Epithelial cell of prostate (primary cell): ENCODE measurements around the gene TIGD4.
"Not testable (repeated sequence)": the region's sequence is repeated elsewhere in the genome, so short reads cannot be mapped to it uniquely, and the experiment has no call there.

ENCODE experiments used
- DNase-seq: peaks from one replicate; pipeline ENCODE4 v3.0.0-alpha.2; 2011; ENCODE audit warnings: low read depth, low spot score
- H3K27ac ChIP-seq: fragments of 450-650 bp; 2 replicates; pipeline ENCODE4 v1.5.1; 2017; ENCODE audit warnings: mild to moderate bottlenecking

The TIGD4 gene

DNA sequence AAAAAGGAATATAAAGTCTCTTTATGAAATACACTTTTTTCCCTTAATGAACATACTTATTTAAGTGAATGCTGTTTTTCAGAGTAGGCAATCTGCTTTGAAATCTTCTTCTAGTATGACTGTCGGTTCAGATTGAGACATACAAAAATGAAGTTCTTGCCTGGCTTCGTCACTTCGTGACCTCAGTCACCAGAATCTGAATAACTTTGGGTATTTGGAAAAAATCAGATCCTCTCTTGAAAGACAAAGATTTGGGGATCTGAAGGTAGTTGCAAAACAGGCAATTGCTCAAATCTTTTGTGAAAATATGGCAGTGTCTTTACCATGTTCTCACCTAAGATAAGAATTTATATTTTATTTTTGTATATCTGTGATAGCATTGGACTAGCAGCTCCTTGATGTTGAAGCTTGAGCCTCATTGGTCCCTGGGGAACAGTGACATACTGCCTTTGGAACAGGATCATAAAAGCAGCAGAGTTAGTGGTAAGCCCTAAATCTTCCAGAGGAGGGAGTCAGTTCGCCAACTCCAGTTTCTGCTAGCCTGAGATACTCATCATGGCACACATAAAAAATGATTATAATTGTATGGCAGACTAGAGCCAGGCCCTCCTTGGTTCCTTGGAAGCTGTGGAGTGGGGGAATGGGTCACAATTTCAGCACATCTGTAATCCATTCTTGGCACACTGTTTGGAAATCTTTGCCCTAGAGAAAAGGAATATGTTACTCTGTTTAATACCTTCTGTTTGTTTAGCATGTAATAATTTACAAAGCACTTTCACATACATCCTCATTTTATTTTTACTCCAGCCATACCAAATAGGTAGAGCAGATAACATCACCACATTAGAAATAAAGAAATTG is 5.2 kb upstream of the TIGD4 start:
- DNase-seq: no peak
- H3K27ac ChIP-seq: no peak overlapping the region

DNA sequence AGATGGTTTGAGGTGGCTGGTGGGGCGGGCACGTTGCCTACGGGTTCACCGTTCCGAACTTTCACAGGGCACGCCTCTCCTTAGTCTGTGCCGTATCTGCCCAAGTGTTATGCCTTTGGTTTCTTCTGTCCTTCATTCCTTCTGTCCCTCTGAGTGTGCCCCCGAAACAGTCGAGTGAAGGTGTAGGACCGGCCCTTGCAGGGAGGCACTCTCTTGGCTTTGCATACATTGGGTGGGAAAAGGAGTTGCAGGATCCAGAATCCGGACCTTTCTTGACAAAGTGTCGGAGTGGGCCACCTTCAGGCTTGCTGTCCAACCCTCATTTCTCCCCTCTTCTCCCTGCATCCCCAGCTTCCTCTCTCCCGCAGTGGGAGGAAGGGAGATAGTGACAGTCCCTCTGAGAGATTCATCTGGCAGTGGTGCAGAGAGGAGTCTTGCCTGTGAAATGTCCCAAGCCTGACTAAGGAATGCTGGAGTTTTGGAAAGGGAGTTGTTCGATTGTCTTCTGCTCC is 793 bp upstream of the TIGD4 start:
- peak overlapping the region; percentile 87 for H3K27ac ChIP-seq
- DNase-seq: no peak

DNA sequence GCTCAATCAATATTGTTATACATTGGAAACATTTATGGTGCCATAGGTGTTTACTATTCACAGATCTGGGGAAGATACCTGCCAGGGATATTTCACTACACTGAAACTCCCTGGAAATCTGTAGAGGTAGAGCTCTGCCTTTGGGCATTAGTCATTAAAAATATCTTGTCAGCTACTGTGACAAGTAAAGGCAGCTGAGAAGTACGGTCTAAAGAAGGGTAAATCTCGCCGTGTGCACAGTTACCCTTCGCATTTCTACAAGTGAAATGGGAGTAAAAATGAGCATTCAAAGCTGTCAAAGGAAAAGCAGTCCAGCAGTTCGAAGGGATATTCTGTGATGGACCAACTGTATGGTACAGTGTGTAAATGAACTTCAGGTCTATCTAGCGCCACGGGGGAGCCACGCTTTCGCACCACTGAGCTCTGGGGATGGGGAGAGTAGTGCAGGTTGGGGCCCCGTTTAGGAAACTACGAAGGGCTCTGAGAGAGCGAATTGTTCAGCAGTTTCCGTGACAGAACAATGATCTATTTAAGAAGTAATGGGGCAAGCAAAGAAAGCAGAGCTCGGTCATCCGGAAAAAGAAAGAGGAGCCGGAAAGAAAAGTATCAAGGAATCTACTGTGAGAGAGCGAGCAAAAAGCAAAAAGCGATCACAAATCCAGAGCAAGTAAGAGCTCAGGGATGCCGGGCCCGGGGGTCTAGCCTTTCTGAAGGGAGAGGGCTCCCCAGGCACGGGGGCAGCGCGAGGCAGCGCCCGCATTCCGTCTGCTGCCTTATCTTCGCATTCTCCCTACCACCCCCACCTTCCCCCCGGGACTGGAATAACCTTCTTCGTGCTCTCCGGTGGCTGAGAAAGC is 646 bp downstream of the TIGD4 start:
- no peak for DNase-seq
- peak overlapping the region; percentile 87 for H3K27ac ChIP-seq

DNA sequence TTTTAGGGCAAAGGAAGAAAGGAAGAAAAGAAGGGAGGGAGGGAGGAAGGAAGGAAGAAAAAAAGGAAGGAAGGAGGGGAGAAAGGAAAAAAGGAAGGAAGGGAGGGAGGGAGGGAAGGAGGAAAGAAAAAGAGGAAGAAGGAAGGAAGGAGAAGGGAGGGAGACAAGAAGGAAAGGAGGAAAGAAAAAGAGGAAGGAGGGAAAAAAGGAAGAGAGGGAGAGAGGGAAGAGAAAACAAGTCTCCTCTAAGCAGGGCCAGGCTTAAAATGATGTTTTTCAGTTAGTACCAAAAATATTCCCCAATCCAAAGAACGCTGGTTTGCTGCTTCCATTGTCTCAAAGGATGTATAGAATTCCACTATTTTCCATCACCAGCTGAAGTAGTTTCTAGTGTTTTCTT is 2.0 kb downstream of the TIGD4 start:
- DNase-seq: no peak

DNA sequence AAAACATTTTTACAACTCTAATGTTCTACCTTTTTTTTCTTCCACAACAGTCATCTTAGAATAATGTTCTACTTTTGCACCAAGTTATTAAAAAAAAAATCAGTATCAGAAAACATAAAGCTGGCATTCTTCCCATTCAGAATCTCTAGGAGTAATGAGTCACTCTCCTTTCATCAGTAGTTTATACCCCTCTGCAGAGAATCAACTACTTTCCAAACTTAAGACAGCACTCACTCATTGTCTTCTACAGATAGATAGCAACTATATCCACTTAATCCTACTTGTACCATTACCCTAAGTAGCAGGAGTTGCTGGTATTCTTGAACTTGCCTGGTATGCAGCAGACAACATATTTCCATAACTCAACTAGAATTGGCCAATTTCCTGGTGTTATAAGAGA is 3.2 kb downstream of the TIGD4 start:
- no peak overlapping the region for H3K27ac ChIP-seq
- DNase-seq: no peak

More for the DNA sequence above, 2.0 kb downstream of the TIGD4 start:
- no peak overlapping the region for H3K27ac ChIP-seq

DNA sequence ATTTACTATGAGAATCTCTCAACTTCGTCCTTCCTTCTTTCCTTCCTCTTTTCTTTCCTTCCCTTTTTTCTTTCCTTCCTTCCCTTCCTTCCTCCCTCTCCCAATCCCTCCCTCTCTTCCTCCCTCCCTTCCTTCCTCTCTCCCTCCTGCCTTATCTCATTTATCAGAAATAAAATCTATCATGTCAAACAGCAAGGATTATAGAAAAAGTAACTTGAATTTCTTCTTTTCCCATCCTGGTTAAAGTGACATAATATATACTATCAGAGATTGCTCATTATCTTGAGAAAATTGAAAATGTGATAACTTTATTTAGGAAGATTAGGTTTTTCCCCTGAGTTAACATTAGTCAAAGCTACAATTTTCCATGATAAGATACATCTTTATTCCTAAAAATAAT is 5.6 kb downstream of the TIGD4 start:
- H3K27ac ChIP-seq: no peak overlapping the region
- no peak for DNase-seq

DNA sequence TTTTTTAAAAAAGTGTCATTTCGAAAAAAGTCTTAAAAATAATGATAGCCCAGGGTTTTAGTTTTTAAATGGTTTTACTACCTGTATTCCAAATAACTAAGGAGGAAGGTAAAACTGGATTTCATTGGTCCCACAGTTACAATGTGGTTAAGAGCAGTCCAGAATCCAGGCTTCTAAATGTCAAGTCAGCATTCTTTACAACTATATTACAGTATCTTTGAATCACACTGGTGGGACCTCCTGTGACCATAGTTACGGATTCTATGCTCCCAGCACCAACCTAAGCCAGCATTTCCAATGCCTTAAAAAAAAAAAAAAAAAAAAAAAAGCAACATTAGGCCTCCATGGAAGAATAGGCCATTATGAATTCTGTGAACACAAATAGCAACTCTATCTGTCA is 6.2 kb downstream of the TIGD4 start:
- no peak overlapping the region for H3K27ac ChIP-seq
- no peak for DNase-seq

DNA sequence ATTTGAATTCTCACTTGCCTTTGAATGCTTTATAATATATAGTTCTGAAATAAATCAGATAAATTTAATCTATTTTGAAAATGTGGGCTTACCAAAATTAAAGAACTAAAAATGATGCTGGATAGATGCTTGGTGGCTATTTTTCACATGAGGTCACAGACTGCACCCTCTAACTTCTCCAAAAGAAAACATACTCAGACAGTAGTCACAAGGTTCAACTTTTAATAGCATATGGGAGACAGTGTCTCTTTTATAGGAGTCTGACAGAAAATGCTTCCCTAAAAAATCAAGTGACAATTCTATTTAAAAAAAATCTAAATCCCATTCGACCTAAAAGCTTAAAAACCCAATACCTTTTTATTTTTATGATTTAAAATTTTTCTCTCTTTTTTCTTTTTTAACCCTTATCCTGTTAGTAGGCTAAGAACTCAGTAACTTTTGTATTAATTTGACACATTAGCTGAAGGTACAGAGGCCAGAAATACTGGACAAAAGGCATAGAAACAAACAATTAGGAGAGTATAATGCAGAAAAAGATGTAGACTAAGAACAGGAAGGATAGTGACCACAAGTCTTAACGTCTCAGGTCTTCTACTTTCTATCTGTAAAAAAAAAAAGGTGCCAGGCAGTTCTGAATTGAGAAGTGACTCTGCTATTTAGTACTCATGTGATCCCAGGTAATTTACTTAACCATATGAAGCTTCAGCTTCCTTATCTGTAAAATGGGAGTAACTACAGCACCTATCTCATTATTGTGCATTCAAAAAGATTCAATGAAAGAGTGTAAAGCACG is 7.6 kb downstream of the TIGD4 start:
- H3K27ac ChIP-seq: no peak overlapping the region
- no peak for DNase-seq

DNA sequence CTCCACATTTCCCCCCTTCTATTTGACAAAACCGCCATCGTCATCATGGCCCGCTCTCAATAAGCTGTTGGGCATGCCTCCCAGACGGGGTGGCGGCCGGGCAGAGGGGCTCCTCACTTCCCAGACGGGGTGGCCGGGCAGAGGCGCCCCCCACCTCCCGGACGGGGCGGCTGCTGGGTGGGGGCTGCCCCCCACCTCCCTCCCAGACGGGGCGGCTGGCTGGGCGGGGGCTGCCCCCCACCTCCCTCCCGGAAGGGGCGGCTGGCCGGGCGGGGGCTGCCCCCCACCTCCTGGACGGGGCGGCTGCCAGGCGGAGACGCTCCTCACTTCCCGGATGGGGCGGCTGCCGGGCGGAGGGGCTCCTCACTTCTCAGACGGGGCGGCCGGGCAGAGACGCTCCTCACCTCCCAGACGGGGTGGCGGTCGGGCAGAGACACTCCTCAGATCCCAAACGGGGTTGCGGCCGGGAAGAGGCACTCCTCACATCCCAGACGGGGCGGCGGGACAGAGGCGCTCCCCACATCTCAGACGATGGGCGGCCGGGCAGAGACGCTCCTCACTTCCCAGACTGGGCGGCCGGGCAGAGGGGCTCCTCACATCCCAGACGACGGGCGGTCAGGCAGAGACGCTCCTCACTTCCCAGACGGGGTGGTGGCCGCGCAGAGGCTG is 14.3 kb downstream of the TIGD4 start:
- not testable (repeated sequence) for DNase-seq

DNA sequence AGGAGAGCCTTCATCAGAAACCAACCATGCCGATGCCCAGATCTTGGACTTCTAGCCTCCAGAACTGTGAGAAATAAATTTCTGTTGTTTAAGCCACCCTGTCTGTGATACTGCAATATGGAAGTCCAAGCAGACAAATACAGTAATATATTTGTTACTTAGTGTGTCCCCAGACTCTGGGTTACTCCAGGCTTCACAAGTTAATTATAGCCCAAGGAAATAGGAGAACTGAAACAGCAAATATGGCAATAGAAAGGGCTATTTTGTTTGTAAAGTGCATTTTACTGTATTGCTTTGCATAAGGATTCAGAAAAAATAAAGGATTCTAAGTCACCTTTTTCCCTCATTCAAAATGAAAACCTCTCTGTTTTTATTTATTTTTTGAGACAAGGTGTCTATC is 15.7 kb downstream of the TIGD4 start:
- no peak overlapping the region for H3K27ac ChIP-seq
- DNase-seq: no peak

More for the DNA sequence above, 14.3 kb downstream of the TIGD4 start:
- not testable (repeated sequence) for H3K27ac ChIP-seq

DNA sequence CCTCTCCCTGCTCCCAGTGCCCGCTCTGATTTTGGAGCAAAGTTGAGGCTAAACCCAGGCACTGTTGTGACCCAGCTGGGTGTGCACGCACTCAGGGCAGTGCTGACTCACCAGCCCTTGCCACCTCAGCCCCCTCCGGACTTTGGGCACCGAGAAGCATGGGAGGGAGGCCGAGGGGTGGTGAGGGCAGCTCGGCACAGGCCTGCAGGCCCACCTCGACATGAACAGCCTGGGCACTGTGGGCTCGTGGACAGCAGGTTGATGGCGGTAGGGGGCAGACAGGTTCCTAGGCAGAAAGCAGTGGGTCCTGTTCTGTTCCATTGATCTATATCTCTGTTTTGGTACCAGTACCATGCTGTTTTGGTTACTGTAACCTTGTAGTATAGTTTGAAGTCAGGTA is 30.9 kb downstream of the TIGD4 start:
- DNase-seq: no peak
- no peak overlapping the region for H3K27ac ChIP-seq

DNA sequence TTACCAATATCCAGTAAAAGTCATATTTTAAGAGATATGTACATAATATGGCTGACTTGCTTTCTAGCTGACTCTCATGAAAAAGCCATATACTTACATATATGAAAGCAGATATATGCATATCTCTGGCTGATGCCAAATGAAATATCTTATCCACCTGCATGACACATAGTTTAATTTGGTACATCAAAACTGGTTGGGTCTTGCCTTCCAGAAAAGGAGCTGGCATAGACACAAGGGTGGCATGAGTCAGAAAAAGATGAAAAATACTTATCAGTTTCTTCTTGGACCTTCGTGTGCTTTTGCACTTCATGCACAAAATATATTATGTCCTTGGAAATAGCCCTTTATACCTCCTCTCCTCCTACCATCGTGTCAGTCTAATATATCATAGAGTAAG is 32.1 kb downstream of the TIGD4 start:
- H3K27ac ChIP-seq: no peak overlapping the region
- no peak for DNase-seq

DNA sequence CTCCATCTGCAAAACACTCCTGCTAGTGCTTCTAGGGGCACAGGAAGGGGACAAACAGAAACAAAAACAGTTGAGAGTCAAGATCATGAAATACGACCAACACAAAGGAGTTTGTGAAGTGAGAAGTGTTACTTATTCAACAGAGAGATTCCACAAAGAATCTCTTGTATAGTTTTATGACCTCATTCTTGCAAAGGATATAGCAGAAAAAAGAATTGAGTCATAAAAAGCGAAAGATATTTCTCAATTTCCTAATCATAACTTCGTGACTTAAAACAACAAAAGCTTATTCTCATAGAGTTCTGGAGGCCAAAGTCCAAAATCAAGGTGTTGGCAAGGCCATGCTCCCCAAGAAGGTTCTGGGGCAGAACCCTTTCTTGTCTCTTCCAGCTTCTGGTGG is 40.7 kb downstream of the TIGD4 start:
- no peak for DNase-seq
- no peak overlapping the region for H3K27ac ChIP-seq

DNA sequence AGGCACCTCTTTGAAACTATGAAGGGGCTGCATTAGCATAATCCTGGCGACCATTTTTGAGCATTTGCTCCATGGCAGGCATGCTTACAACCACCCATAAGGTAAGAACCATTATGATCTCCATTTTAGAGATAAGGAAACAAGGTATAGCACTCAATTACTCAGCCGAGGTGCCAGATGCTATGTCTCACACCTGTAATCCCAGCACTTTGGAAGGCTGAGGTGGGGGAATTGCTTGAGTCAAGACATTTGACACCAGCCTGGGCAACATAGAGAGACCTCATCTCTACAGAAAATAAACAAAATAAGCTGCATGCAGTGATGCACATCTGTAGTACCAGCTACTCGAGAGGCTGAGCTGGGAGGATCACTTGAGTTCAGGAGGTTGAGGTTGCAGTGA is 43.6 kb downstream of the TIGD4 start:
- no peak overlapping the region for H3K27ac ChIP-seq
- no peak for DNase-seq

DNA sequence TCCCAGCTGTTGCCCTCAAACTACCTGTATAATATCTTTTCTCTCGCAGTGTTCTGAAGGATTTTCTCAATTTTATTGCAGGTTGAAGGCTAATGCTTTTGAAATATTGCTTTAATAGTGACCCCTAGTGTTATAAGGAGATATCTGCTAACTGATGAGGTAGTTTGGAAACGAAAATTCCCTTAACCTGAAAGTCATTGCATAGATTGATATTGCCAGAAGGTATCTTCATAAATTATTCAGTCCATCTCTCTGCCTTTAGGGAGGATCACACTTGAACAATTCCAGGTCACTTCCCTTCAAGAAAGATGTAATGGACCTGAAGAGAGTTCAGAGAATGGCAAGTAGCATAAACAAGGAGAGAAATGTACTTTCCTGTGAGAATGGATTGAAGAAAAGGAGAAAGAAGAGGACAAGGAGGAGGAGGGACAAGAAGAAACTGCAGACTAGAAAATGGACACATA is 44.1 kb downstream of the TIGD4 start:
- DNase-seq: no peak
- H3K27ac ChIP-seq: no peak overlapping the region

DNA sequence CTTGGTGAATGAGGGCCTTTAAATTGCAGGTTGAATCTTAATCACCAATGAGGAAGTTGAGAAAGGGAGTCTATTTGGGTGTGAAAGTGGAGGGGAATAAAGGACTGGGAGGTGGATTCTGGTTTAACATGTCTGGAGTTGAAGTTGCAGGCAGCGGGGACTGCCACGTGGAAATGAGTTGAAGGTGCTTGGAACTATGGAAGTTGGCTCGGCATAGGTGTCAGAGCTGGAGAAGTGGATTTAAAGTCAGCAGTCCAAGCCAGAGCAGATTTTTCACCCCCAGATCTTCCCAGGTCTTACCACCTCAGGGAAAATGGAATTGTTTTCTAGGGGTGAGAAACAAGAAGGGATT is 44.9 kb downstream of the TIGD4 start:
- no peak for DNase-seq
- no peak overlapping the region for H3K27ac ChIP-seq

DNA sequence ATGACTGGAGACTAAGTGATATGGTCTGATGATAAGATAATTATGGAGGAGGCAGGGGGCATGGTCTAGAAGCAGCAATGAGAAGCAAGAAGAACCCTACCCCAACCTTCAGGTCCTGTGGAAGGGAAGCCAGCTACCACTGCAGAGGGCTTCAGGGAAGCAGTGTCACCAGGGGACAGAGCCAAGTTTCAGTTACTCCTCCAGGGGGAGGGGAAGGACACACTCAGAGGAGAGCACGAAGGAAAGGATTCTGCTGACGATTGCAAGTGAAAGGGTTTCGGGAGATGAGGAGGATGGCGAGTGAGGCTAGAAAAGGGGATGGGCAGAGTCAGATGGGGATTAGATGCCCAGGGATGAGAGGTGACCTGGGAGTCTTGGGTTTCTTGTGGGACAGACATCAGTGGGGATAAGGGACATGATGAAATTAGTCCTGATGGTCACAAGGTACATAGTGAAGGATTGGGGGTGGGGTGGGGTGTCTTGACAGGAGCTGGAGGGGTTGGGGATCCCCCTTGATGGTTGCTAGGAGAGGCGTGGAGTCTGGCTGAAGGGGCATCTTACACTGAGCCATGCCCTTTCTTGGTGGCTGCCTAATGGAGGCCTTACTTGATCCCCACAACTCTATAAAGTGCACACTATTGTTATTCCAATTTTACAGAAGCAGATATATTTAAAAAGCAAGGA is 45.4 kb downstream of the TIGD4 start:
- DNase-seq: no peak
- H3K27ac ChIP-seq: no peak overlapping the region

DNA sequence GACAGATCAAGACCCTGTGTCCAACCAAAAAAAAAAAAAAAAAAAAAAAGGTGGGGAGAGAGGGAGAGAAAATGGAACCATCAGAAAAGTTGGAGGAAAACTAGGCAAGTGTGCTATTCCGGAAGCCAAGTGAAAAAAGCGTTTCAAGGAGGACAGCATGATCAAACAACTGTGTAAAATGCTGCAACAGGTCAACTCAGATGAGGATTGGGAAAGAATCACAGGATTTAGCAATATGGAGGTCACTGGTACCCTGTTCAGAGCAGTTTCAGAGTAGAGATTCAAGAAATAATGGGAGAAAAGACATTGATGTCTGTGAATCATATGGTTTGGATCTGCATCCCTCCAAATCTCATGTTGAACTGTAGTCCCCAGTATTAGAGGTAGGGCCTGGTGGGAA is 47.5 kb downstream of the TIGD4 start:
- DNase-seq: no peak
- no peak overlapping the region for H3K27ac ChIP-seq

DNA sequence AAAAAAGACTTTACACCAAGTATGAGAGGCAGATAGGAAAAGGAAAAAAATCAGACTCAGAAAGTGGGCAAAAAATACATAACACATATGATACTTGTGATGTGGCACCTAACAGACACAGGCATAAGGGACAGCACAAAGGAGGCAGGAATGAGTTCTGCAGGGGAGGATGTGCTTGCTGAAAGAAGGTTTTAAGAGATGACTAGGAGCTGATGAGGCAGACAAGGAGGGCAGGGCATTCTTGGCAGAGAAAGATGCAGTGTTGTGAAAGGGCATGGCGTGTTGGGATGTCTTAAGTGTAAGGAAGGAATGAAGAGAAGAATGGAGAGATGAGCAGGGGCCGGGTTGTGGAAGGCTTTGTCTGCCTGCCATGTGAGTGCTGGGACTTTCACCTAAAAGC is 50.1 kb downstream of the TIGD4 start:
- peak; percentile 72 for DNase-seq

More for the DNA sequence above, 50.1 kb downstream of the TIGD4 start:
- H3K27ac ChIP-seq: peak overlapping the region; percentile 43
